Measurements from ENCODE around the gene ATAD1.
"Not testable (repeated sequence)": the region's sequence is repeated elsewhere in the genome, so short reads cannot be mapped to it uniquely, and the experiment has no call there.

ATAD1 gene

GRCh38 chr10:87846711-87847110 lies 28.7 kb upstream of the ATAD1 start:
- H3K4me3 ChIP-seq (ENCODE audit: low read depth, low read length): not testable (repeated sequence)

DNA sequence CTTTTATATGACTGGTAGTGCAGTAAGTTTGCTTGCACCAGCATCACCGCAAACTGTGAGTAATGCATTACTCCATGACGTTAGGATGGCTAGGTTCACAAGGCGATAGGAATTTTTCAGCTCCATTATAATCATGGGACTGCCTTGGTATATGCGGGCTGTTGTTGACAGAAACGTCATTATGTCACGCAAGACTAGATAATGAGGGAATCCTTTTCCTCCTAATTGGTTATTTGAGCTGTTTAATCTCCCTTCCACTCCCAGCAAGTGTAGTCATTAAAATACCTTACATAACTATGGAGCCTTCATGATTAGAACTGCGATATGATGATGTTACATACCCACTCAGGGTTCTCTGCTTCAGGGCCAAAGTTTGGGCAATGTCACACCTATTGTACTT lies 28.0 kb upstream of the ATAD1 start:
- H3K4me3 ChIP-seq (ENCODE audit: low read depth, low read length): no peak overlapping the region

DNA sequence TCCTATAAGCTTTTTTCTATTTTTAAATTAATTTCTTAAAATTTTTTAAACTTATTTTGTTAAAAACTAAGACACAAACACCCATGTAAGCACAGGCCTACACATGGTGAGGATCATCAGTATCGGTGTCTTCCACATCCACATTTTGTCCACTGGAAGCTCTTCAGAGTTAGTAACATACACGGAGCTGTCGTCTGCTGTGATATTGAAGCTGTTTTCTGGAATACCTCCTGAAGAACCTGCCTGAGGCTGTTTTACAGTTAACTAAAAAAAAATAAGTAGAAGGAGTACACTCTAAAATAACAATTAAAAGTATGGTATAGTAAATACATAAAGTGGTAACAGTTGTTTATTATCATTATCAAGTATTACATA lies 27.6 kb upstream of the ATAD1 start:
- H3K4me3 ChIP-seq (ENCODE audit: low read depth, low read length): no peak overlapping the region

GRCh38 chr10:87844837-87845623 lies 27.0 kb upstream of the ATAD1 start:
- no peak overlapping the region for H3K4me3 ChIP-seq (ENCODE audit: low read depth, low read length)

DNA sequence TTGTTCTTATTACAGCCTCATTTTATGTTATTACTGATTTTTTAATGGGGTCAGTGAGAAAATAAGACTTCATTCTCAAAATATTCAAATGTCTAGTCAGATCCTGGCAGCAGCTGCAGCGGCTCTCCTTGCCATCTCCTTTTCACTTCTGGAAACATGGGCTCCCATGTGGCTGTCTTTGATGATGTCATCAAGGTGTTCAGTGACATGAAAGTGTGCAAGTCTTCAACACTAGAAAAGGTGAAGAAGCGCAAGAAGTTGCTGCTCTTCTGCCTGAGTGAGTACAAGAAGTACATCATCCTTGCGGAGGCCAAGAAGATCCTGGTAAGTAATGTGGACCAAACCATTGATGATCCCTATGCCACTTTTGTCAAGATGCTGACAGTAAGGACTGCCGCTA lies 25.7 kb upstream of the ATAD1 start:
- H3K4me3 ChIP-seq (ENCODE audit: low read depth, low read length): no peak overlapping the region

DNA sequence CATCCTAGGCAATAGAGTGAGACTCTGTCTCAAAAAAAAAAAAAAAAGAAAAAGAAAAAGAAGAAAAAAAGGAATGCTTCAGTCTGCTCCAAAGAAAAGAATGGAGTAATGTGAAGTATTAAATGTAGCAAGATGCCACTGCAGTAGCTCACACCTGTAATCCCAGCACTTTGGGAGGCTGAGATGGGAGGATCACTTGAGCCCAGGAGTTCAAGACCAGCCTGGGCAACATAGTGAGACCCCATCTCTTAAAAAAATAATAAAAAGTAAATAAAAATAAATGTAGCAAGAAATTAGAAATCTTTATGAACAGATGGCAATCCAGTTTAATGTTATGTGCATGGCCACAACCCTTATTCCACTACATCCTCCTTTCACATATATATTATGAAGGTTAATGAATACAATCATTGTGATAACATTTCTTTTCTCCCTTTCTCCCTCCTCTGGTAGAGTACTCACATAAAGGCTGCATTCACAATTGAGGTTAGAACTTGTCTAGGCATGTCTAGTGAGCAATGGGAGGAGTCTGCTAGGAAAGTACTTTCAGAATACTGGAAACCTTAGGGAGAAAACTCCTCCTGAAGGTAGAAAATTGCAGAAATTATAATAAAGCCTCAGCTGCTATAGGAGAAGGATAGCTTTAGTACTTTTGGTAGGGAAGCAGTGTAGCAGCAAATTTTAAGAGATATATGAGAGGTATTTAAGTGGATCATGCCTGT lies 24.9 kb upstream of the ATAD1 start:
- no peak overlapping the region for H3K4me3 ChIP-seq (ENCODE audit: low read depth, low read length)

DNA sequence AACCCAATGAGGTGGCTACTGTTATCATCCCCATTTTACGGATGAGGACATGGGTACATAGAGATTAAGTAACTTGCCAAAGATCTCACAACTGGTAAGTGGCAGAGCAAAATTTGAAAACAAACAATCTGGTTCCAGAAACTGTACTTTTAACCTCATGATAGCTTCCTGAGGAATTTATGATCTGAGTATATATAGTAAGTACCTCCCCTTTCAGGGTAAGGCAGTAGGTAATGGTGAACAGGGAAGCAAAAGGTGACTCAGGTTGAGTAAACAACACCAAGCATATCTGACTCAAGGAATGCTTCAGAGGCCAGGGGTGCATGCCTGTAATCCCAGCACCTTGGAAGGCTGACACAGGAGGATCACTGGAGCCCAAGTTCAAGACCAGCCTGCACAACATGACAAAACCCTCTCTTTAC lies 24.2 kb upstream of the ATAD1 start:
- no peak overlapping the region for H3K4me3 ChIP-seq (ENCODE audit: low read depth, low read length)

- no peak overlapping the region for H3K4me3 ChIP-seq (ENCODE audit: low read depth, low read length)
These were observed 23.2 kb upstream of the ATAD1 start for GRCh38 chr10:87841186-87841585.

DNA sequence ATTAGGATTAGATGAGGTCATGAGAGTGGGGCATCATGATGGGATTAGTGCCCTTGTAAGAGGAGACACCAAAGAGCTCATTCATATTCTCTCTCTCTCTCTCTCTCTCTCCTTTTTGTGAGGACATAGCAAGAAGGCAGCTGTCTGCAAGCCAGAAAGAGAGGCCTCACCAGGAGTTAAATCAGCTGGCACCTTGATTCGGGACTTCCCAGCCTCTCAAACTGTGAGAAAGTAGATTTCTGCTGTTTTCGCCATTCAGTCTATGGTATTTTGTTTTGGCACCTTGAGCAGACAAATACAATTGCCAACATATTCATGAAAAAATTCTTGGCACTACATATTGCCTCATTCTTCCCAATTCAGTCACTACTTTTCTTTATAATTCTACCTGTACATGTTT lies 20.6 kb upstream of the ATAD1 start:
- H3K4me3 ChIP-seq (ENCODE audit: low read depth, low read length): no peak overlapping the region

- H3K4me3 ChIP-seq (ENCODE audit: low read depth, low read length): no peak overlapping the region
These were observed 19.4 kb upstream of the ATAD1 start for GRCh38 chr10:87837445-87837844.

DNA sequence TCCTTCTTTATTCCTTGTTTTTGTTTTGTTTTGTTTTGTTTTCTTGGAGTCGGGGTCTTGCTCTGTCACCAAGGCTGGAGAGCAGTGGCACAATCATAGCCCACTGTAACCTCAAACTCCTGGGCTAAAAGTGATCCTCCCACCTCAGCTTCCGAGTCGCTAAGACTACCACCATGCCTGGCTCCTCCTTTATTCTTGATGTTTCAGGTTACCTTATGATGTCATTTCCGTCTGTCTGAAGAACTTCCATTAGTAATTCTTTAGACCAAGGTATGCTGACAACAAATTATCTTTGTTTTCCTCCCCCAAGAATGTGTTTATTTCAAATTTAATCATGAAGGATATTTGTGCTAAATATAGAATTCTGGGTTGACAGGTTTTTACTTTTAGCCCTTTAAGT lies 18.1 kb upstream of the ATAD1 start:
- no peak overlapping the region for H3K4me3 ChIP-seq (ENCODE audit: low read depth, low read length)

- H3K4me3 ChIP-seq (ENCODE audit: low read depth, low read length): no peak overlapping the region
These were observed 12.1 kb upstream of the ATAD1 start for GRCh38 chr10:87829986-87830729.

DNA sequence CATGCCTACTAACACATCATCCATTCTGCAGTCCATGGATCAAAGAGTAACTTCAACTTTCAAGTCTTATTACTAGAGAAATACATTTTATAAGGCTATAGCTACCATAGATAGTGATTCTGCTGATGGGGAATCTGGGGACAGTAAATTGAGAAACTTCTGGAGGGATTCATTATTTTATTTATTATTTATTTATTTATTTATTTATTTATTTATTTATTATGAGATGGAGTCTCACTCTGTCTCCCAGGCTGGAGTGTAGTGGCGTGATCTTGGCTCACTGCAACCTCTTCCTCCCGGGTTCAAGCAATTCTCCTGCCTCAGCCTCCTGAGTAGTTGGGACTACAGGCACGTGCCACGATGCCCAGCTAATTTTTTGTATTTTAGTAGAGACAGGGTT lies 11.0 kb upstream of the ATAD1 start:
- H3K4me3 ChIP-seq (ENCODE audit: low read depth, low read length): not testable (repeated sequence)

GRCh38 chr10:87827681-87828080 lies 9.7 kb upstream of the ATAD1 start:
- no peak overlapping the region for H3K4me3 ChIP-seq (ENCODE audit: low read depth, low read length)

- no peak overlapping the region for H3K4me3 ChIP-seq (ENCODE audit: low read depth, low read length)
These were observed 8.6 kb upstream of the ATAD1 start for GRCh38 chr10:87826653-87827052.

GRCh38 chr10:87819289-87819585 lies 1.2 kb upstream of the ATAD1 start:
- no peak overlapping the region for H3K4me3 ChIP-seq (ENCODE audit: low read depth, low read length)

GRCh38 chr10:87818505-87819288 lies 671 bp upstream of the ATAD1 start:
- peak overlapping the region; percentile 87 for H3K4me3 ChIP-seq (ENCODE audit: low read depth, low read length)

GRCh38 chr10:87816898-87817608 lies 973 bp downstream of the ATAD1 start:
- H3K4me3 ChIP-seq (ENCODE audit: low read depth, low read length): peak overlapping the region; percentile 87

GRCh38 chr10:87816163-87816897 lies 1.7 kb downstream of the ATAD1 start:
- peak overlapping the region; percentile 87 for H3K4me3 ChIP-seq (ENCODE audit: low read depth, low read length)

Measured in iPS-11a (cell line).